SK-N-SH (cell line): ENCODE measurements around the gene CPLX1.

Experiments
- EP300 ChIP-seq, 2 experiments: IDR thresholded peaks; 2 replicates each; pipeline versions ENCODE4 v1.4.0 to v1.6.1; 2012; ENCODE audit warnings: borderline replicate concordance in 1 of 2, low read depth in 1 of 2, low read length in 1 of 2
- EZH2phosphoT487 ChIP-seq: fragments of 200-600 bp; sonication (generic); IDR thresholded peaks from 2 replicates; pipeline ENCODE4 v1.6.1; 2017; ENCODE audit warnings: low read depth, mixed run types, mild to moderate bottlenecking, antibody characterized with exemption, moderate library complexity, borderline replicate concordance
- NFIC ChIP-seq: IDR thresholded peaks from 2 replicates; pipeline ENCODE4 v1.4.0; 2012; ENCODE audit warnings: borderline replicate concordance
- RAD21 ChIP-seq: IDR thresholded peaks from 2 replicates; pipeline ENCODE4 v1.6.1; 2012; ENCODE audit warnings: mild to moderate bottlenecking, low read length
- RCOR1 ChIP-seq: fragments of 150-350 bp; IDR thresholded peaks from 2 replicates; pipeline ENCODE4 v1.6.1; 2017; ENCODE audit warnings: antibody characterized with exemption, low read length
- TF ChIP-seq, protein P1 (sequence below): fragments of 200-600 bp; sonication (generic); IDR thresholded peaks from 2 replicates; pipeline ENCODE4 v1.6.1; 2017; ENCODE audit warnings: antibody characterized with exemption, mild to moderate bottlenecking, moderate library complexity
- TF ChIP-seq, protein P2 (sequence below): IDR thresholded peaks from 2 replicates; pipeline ENCODE4 v1.4.0; 2012; ENCODE audit warnings: low read depth
- TF ChIP-seq, protein P3 (sequence below): IDR thresholded peaks from 2 replicates; pipeline ENCODE4; 2012

DNA sequence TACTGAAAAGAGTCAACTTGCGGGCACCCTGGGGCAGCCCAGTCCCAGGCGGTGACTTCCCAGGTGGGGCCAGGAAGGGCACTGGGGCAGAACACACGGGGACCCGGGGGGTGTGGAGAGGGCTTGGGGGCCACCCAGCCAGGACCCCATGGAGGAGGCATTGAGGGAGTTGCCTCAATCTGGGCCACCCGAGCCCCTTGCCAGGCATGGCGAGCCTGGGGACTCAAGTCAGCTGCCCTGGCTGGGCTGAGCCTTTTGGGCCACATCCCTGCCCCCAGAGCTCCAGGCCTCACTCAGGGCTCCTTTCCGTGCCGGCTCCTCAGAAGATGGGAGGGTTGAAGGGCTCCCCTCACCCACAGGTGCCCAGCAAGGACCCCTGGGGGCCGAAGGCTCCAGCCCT lies 6.6 kb upstream of the CPLX1 start:
- no peak for TF ChIP-seq RAD21
- no peak for TF ChIP-seq RCOR1
- TF ChIP-seq, protein P1, sequence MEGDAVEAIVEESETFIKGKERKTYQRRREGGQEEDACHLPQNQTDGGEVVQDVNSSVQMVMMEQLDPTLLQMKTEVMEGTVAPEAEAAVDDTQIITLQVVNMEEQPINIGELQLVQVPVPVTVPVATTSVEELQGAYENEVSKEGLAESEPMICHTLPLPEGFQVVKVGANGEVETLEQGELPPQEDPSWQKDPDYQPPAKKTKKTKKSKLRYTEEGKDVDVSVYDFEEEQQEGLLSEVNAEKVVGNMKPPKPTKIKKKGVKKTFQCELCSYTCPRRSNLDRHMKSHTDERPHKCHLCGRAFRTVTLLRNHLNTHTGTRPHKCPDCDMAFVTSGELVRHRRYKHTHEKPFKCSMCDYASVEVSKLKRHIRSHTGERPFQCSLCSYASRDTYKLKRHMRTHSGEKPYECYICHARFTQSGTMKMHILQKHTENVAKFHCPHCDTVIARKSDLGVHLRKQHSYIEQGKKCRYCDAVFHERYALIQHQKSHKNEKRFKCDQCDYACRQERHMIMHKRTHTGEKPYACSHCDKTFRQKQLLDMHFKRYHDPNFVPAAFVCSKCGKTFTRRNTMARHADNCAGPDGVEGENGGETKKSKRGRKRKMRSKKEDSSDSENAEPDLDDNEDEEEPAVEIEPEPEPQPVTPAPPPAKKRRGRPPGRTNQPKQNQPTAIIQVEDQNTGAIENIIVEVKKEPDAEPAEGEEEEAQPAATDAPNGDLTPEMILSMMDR = no peak
- TF ChIP-seq, protein P2, sequence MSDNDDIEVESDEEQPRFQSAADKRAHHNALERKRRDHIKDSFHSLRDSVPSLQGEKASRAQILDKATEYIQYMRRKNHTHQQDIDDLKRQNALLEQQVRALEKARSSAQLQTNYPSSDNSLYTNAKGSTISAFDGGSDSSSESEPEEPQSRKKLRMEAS = no peak
- TF ChIP-seq, protein P3, sequence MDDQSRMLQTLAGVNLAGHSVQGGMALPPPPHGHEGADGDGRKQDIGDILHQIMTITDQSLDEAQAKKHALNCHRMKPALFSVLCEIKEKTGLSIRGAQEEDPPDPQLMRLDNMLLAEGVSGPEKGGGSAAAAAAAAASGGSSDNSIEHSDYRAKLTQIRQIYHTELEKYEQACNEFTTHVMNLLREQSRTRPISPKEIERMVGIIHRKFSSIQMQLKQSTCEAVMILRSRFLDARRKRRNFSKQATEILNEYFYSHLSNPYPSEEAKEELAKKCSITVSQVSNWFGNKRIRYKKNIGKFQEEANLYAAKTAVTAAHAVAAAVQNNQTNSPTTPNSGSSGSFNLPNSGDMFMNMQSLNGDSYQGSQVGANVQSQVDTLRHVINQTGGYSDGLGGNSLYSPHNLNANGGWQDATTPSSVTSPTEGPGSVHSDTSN = no peak
- TF ChIP-seq NFIC = no peak
- TF ChIP-seq EP300 (IDR thresholded peaks at IDR 0.05; ENCODE audit: borderline replicate concordance in 1 of 2, low read depth in 1 of 2, low read length in 1 of 2) = no peak
- no peak for TF ChIP-seq EZH2phosphoT487
